ENCODE measurements around the gene CYP20A1.
"Not testable (repeated sequence)": the region's sequence is repeated elsewhere in the genome, so short reads cannot be mapped to it uniquely, and the experiment has no call there.

Gene CYP20A1

DNA sequence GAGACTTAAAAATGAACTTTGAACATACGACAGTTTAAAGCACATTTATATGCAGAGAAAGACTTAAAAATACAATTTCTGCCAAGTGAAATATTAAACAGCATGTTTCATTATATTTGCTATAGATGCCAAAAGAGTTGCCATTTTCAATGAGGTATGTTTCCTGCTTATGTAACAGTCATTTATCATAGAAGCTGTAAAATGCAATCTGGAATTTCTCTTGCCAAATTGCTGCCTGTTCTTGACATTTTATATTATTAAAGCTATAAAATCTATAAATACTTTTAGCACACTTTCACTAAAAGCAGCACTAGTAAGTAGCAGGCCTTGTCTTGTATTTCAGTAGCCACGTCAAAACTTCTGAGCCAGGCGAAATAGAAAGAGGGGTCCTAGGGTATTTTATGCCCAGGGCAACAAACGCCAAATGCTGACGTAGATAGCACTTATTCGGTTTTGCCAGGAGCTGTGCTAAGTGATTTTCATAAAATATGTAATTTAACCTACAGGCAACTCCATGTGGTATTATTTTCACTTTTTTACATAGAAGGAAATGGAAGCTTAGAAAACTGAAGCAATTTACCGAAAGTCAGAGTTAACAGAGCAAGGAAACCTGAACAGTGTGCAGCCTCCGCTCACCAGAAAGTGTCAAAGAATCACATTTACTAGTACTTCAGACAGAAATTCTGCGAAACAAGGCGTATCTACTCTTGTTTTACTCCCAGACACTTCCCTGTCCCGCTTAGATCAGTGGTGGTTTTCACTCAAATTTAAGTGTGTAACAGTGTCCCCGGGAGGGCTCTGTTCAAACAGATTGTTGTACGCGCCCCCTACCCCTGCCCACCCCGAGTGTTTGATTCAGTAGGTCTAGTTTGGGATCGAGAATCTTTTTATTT, 1.2 kb upstream of the CYP20A1 start:
- Histone ChIP-seq H2AFZ (ENCODE audit: low read length, unreplicated experiment) (peak overlapping the region; percentile 36), H3K79me2 (ENCODE audit: control insufficient read depth, insufficient read depth, low read length, unreplicated experiment) (peaks cover 27% of the 10 kb centered on the region), H3K36me3 (ENCODE audit: insufficient read depth, low read length) (peaks cover 1% of the 10 kb centered on the region; the same call in 1 of the 2 replicates), H3K27ac (ENCODE audit: low read depth, low read length) (no peak overlapping the region), H3K27me3 (ENCODE audit: insufficient read depth, low read length) (no peaks in the 10 kb centered on the region), H3K4me3 (ENCODE audit: low read depth, low read length) (peak overlapping the region; percentile 95), H3K4me1 (ENCODE audit: control insufficient read depth, insufficient read depth, low read length, unreplicated experiment) (peaks cover 16% of the 10 kb centered on the region)

DNA sequence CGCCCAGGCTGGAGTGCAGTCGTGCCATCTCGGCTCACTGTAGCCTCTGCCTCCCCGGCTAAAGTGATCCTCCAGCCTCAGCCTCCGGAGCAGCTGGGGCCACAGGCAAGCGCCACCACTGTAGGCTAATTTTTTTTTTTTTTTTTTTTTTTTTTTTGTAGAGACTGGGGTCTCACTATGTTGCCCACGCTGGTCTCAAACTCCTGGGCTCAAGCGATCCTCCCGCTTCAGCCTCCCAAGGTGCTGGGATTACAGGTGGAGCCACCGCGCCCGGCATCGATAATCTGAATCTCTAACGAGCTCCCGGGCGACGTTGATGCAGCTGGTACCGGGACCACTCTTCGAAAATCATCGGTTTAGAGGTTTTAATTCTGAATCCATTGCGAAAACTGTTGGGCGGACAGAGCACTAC, 520 bp upstream of the CYP20A1 start:
- H3K27me3 ChIP-seq (ENCODE audit: insufficient read depth, low read length), result no peaks in the 10 kb centered on the region
- H3K27ac ChIP-seq (ENCODE audit: low read depth, low read length), result peak overlapping the region; percentile 92
- peaks cover 16% of the 10 kb centered on the region for H3K4me1 ChIP-seq (ENCODE audit: control insufficient read depth, insufficient read depth, low read length, unreplicated experiment)
- peak overlapping the region; percentile 95 for H3K4me3 ChIP-seq (ENCODE audit: low read depth, low read length)
- peaks cover 6% of the 10 kb centered on the region for H3K36me3 ChIP-seq (ENCODE audit: insufficient read depth, low read length)
- peaks cover 33% of the 10 kb centered on the region for H3K79me2 ChIP-seq (ENCODE audit: control insufficient read depth, insufficient read depth, low read length, unreplicated experiment)
- H2AFZ ChIP-seq (ENCODE audit: low read length, unreplicated experiment), result peak overlapping the region; percentile 89

DNA sequence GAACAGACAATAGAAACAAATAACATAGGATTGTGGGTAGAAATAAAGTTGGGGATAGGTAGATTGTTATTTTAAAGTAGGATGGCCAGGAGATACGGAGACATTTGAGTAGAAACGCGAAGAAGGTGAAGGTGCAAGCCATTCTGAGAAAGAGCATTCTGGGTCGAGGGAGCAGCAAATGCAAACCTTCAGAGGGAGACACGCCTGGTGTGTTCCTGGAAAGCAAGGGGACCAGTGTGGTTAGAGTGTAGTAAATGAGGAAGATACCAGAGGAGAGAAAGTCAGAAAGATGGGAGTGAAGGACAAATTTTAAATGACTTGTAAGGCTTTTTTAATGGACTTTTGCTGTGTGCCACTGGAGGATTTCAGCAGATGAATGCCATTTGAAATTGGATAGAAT, 1.7 kb downstream of the CYP20A1 start:
- H3K36me3 ChIP-seq (ENCODE audit: insufficient read depth, low read length), result peaks cover 6% of the 10 kb centered on the region
- H3K4me3 ChIP-seq (ENCODE audit: low read depth, low read length), result peak overlapping the region; percentile 95
- no peaks in the 10 kb centered on the region for H3K27me3 ChIP-seq (ENCODE audit: insufficient read depth, low read length)
- no peak overlapping the region for H2AFZ ChIP-seq (ENCODE audit: low read length, unreplicated experiment)
- H3K4me1 ChIP-seq (ENCODE audit: control insufficient read depth, insufficient read depth, low read length, unreplicated experiment), result peaks cover 16% of the 10 kb centered on the region
- peaks cover 33% of the 10 kb centered on the region for H3K79me2 ChIP-seq (ENCODE audit: control insufficient read depth, insufficient read depth, low read length, unreplicated experiment)
- no peak overlapping the region for H3K27ac ChIP-seq (ENCODE audit: low read depth, low read length)

DNA sequence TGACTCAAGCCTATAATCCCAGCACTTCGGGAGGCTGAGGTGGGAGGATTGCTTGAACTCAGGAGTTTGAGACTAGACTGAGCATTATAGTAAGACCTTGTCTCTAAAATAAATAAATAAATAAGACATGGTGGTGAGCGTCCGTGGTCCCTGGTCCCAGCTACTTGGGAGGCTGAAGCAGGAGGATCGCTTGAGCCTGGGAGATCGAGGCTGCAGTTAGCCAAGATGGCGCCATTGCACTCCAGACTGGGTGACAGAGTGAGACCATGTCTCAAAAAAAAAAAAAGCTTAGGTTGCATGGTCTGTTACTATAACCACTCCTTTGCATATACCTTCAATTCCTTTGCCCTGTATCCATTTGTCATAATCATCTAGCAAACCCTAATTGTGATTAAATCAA, 3.7 kb downstream of the CYP20A1 start:
- H3K36me3 ChIP-seq (ENCODE audit: insufficient read depth, low read length), result peaks cover 15% of the 10 kb centered on the region
- H2AFZ ChIP-seq (ENCODE audit: low read length, unreplicated experiment), result no peak overlapping the region
- no peak overlapping the region for H3K27ac ChIP-seq (ENCODE audit: low read depth, low read length)
- peaks cover 33% of the 10 kb centered on the region for H3K79me2 ChIP-seq (ENCODE audit: control insufficient read depth, insufficient read depth, low read length, unreplicated experiment)
- H3K4me3 ChIP-seq (ENCODE audit: low read depth, low read length), result no peak overlapping the region
- no peaks in the 10 kb centered on the region for H3K27me3 ChIP-seq (ENCODE audit: insufficient read depth, low read length)
- peaks cover 16% of the 10 kb centered on the region for H3K4me1 ChIP-seq (ENCODE audit: control insufficient read depth, insufficient read depth, low read length, unreplicated experiment)

DNA sequence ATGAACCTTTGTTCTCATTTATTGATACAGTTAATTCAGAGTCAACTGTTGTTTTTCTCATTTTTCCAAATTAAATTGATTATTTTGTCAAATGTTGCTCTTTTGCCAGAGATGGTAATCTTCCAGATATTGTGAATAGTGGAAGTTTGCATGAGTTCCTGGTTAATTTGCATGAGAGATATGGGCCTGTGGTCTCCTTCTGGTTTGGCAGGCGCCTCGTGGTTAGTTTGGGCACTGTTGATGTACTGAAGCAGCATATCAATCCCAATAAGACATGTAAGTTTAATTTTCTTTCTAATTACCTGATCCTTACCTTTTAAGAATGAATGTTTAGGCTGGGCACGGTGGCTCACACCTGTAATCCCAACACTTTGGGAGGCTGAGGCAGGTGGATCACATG, 7.8 kb downstream of the CYP20A1 start:
- Histone ChIP-seq H3K27ac (ENCODE audit: low read depth, low read length) (no peak overlapping the region), H3K4me3 (ENCODE audit: low read depth, low read length) (no peak overlapping the region), H3K27me3 (ENCODE audit: insufficient read depth, low read length) (no peaks in the 10 kb centered on the region), H3K79me2 (ENCODE audit: control insufficient read depth, insufficient read depth, low read length, unreplicated experiment) (peaks cover 16% of the 10 kb centered on the region), H2AFZ (ENCODE audit: low read length, unreplicated experiment) (no peak overlapping the region), H3K36me3 (ENCODE audit: insufficient read depth, low read length) (peaks cover 25% of the 10 kb centered on the region), H3K4me1 (ENCODE audit: control insufficient read depth, insufficient read depth, low read length, unreplicated experiment) (no peaks in the 10 kb centered on the region)

DNA sequence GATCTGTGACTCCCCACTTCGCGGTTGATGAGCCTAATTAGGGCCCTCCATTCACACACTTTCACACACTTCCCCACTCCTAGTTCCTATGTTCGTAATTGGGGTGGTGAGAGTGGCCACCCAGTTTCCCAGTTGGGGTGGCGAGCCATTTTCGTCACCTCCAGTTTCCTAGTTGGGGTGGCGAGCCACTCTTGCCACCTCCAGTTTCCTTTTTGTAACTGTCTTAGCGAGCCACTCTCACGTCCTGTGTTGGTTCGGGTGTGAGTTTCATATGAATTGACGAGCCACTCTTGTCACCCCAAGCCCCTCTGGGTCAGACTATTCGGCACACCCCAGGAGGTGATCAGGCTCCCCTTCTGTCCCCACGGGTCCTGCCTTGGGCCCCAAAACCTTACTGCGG, 14.0 kb downstream of the CYP20A1 start:
- H3K27ac ChIP-seq (ENCODE audit: low read depth, low read length), result no peak overlapping the region
- H3K36me3 ChIP-seq (ENCODE audit: insufficient read depth, low read length), result peaks cover 18% of the 10 kb centered on the region
- H3K27me3 ChIP-seq (ENCODE audit: insufficient read depth, low read length), result no peaks in the 10 kb centered on the region
- no peak overlapping the region for H2AFZ ChIP-seq (ENCODE audit: low read length, unreplicated experiment)
- no peak overlapping the region for H3K4me3 ChIP-seq (ENCODE audit: low read depth, low read length)
- no peaks in the 10 kb centered on the region for H3K4me1 ChIP-seq (ENCODE audit: control insufficient read depth, insufficient read depth, low read length, unreplicated experiment)
- peaks cover 4% of the 10 kb centered on the region for H3K79me2 ChIP-seq (ENCODE audit: control insufficient read depth, insufficient read depth, low read length, unreplicated experiment)

DNA sequence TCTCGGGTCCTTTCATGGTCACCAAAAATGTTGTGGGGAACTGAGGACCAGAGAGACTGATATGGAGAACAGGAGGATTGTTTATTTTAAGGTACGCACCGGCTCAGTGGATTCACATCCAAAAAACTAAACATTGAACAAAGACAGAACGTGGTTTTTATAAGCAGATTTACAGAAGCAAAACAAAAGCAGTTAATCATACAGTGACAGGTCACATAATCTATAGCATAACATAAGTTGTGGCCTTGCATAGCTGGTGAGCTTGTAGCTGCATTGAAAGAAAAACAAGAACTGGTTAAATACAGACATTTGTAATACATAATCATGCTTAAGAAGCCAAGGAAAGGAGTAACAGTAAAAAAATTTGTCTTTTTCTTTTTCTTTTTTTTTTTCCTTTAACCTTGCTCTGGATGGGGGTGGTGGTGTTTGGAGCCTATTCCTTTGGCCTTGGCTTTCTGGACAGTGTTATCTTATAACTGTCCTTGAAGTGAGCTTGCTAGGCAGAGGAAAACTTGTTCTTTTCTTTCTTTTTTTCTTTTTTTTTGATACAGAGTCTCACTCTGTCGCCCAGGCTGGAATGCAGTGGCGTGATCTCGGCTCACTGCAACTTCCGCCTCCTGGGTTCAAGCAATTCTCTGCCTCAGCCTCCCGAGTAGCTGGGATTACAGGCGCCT, 14.7 kb downstream of the CYP20A1 start:
- not testable (repeated sequence) for H3K79me2 ChIP-seq (ENCODE audit: control insufficient read depth, insufficient read depth, low read length, unreplicated experiment); H3K4me1 ChIP-seq (ENCODE audit: control insufficient read depth, insufficient read depth, low read length, unreplicated experiment); H3K4me3 ChIP-seq (ENCODE audit: low read depth, low read length); H3K27me3 ChIP-seq (ENCODE audit: insufficient read depth, low read length); H3K27ac ChIP-seq (ENCODE audit: low read depth, low read length); H2AFZ ChIP-seq (ENCODE audit: low read length, unreplicated experiment)
- H3K36me3 ChIP-seq (ENCODE audit: insufficient read depth, low read length), result peaks cover 18% of the 10 kb centered on the region

DNA sequence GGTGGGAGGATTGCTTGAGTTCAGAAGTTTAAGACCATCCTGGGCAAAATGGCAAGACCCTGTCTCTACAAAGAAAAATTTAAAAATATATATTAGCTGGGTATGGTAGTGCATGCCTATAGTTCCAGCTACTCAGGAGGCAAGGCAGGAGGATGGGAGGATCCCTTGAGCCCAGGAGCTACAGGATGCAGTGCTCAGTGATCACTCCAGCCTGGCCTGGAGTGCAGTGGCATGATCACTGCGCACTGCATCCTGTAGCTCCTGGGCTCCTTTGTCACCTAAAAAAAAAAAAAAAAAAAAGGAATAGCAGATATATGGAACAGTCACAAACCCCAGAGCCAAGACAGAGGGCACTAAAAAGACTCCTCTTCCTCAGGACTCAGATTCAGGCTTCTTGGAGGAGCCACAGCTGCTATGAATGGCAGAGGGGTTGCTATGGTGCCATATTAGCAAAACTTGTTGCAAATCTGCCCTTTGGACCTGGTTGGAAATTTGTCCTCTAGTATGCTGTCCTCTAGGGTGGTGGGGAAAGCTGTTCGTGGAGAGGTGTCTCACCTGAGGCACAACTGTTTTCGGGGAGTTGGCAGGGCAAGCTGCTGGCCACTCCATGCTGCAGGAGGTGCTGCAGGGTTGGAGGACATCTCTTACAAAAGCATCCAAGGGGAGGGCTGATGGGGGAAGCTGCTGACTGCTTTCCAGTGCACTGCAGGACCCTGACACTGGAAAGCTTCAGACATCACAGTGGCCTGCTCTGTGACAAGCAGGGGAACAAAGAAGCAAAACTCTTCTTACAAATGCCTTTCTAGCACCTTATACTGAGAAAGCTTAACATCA, 22.7 kb downstream of the CYP20A1 start:
- Histone ChIP-seq H2AFZ (ENCODE audit: low read length, unreplicated experiment) (no peak overlapping the region), H3K4me1 (ENCODE audit: control insufficient read depth, insufficient read depth, low read length, unreplicated experiment) (no peaks in the 10 kb centered on the region), H3K27me3 (ENCODE audit: insufficient read depth, low read length) (no peaks in the 10 kb centered on the region), H3K36me3 (ENCODE audit: insufficient read depth, low read length) (peaks cover 5% of the 10 kb centered on the region; the same call in 1 of the 2 replicates), H3K79me2 (ENCODE audit: control insufficient read depth, insufficient read depth, low read length, unreplicated experiment) (peaks cover 3% of the 10 kb centered on the region), H3K4me3 (ENCODE audit: low read depth, low read length) (no peak overlapping the region), H3K27ac (ENCODE audit: low read depth, low read length) (no peak overlapping the region)

DNA sequence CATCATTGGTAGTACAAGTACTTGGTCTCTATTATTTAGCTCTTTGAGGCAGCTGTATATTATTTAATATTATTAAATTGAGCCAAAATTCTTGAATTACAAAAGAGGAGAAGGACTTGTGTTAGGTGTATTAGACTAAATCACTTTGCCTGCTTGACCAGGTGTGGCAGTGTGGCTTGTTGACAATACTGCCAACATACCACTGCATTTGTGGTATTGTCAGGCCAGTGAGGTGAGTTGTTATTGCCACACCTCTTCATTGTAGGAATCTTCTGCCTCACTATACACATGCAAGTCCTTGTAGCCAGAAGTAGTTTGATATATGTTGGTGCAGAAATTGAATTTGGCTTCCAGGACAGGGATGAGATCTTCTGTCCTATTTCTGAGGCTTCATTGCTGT, 40.5 kb downstream of the CYP20A1 start:
- Histone ChIP-seq H3K27me3 (ENCODE audit: insufficient read depth, low read length) (no peaks in the 10 kb centered on the region), H3K4me1 (ENCODE audit: control insufficient read depth, insufficient read depth, low read length, unreplicated experiment) (peaks cover 13% of the 10 kb centered on the region), H3K27ac (ENCODE audit: low read depth, low read length) (no peak overlapping the region), H3K4me3 (ENCODE audit: low read depth, low read length) (no peak overlapping the region), H3K79me2 (ENCODE audit: control insufficient read depth, insufficient read depth, low read length, unreplicated experiment) (no peaks in the 10 kb centered on the region), H2AFZ (ENCODE audit: low read length, unreplicated experiment) (no peak overlapping the region), H3K36me3 (ENCODE audit: insufficient read depth, low read length) (peaks cover 14% of the 10 kb centered on the region)

DNA sequence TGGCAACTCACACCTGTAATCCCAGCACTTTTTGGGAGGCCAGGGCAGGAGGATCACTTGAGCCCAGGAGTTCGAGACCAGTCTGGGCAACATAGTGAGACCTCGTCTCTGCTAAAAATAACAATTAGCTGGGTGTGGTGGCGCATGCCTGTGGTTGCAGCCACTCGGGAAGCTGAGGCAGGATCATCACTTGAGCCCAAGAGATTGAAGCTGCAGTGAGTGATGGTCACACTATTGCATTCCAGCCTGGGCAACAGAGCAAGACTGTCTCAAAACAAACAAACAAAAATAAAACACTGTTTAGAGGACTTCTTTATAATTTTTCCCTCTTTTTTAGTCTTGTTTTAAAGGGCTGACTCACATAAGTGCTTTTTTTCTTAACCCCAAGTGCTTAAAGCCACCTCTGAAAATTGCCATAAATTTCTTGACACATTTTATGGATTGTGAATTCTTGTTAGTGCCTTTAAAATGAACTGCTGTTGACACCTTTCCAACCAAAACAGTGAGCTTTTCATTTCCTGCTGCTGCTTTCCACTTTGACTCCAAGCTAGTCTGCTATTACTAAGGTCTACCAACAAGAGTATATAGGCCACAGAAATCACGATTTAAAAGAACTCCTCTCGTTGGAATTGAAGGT, 41.7 kb downstream of the CYP20A1 start:
- peak overlapping the region; percentile 69 for H3K27ac ChIP-seq (ENCODE audit: low read depth, low read length)
- H3K27me3 ChIP-seq (ENCODE audit: insufficient read depth, low read length), result no peaks in the 10 kb centered on the region
- H3K4me1 ChIP-seq (ENCODE audit: control insufficient read depth, insufficient read depth, low read length, unreplicated experiment), result peaks cover 13% of the 10 kb centered on the region
- no peak overlapping the region for H2AFZ ChIP-seq (ENCODE audit: low read length, unreplicated experiment)
- no peaks in the 10 kb centered on the region for H3K79me2 ChIP-seq (ENCODE audit: control insufficient read depth, insufficient read depth, low read length, unreplicated experiment)
- peaks cover 18% of the 10 kb centered on the region for H3K36me3 ChIP-seq (ENCODE audit: insufficient read depth, low read length)
- no peak overlapping the region for H3K4me3 ChIP-seq (ENCODE audit: low read depth, low read length)

Data from ACC112 (cell line).